LNCAP (cell line): ENCODE measurements around the gene EMSY.

Source experiments
- TF ChIP-seq, protein P1 (sequence below): fragments of 450-650 bp; IDR thresholded peaks from 2 replicates; pipeline ENCODE4 v1.5.1; 2017; ENCODE audit warnings: mild to moderate bottlenecking

The EMSY gene

GRCh38 chr11:76443268-76443980 lies 1.4 kb upstream of the EMSY start:
- TF ChIP-seq, protein P1, sequence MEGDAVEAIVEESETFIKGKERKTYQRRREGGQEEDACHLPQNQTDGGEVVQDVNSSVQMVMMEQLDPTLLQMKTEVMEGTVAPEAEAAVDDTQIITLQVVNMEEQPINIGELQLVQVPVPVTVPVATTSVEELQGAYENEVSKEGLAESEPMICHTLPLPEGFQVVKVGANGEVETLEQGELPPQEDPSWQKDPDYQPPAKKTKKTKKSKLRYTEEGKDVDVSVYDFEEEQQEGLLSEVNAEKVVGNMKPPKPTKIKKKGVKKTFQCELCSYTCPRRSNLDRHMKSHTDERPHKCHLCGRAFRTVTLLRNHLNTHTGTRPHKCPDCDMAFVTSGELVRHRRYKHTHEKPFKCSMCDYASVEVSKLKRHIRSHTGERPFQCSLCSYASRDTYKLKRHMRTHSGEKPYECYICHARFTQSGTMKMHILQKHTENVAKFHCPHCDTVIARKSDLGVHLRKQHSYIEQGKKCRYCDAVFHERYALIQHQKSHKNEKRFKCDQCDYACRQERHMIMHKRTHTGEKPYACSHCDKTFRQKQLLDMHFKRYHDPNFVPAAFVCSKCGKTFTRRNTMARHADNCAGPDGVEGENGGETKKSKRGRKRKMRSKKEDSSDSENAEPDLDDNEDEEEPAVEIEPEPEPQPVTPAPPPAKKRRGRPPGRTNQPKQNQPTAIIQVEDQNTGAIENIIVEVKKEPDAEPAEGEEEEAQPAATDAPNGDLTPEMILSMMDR, result no peak

DNA sequence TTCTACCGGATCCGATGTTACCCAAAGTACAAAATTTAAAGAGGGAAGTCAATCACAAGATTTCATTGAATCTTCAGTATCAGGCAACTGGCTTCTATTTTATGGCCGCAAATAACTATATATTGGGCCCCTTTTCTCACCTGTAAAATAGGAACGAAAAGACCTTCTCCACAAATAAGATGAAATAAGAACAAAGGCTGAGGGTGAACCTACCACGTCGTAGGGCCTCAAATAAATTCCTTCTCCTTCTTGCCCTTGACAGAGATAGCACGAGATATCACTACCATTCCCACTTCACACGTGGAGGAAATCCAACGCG lies 794 bp upstream of the EMSY start:
- TF ChIP-seq, protein P1, result no peak

GRCh38 chr11:76445121-76446084 lies 585 bp downstream of the EMSY start:
- TF ChIP-seq, protein P1, result no peak

GRCh38 chr11:76448506-76448905 lies 3.7 kb downstream of the EMSY start:
- TF ChIP-seq, protein P1, result no peak

- TF ChIP-seq, protein P1, result no peak
Measured at GRCh38 chr11:76453248-76453647, 8.4 kb downstream of the EMSY start.

DNA sequence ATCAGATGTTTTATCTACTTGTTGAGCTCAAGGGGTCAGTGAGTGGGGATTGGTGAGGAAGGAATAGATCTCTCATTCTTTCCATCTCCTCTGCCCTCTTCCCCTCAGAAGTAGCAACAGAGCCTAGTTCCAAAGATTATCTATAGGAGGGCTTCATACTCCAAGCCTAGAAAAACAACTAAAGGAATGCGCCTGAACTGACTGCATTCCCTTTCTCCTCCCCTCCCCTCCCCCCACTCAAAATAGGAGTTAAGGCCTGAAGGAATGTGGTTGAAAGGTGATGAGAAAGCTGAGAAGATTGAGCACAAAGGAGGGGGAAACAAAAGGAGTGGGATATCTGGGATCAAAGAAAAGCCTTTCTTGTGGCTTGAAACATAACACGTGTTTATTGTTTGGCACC lies 10.5 kb downstream of the EMSY start:
- TF ChIP-seq, protein P1, result no peak

- TF ChIP-seq, protein P1, result no peak
Measured at GRCh38 chr11:76455931-76456330, 11.1 kb downstream of the EMSY start.
